CD14-positive monocyte (primary cell): ENCODE measurements around the gene TDP1. TPM values are rescaled to one million over a fixed set of nuclear protein-coding genes. Genes with fewer than 3 reads are reported as not detected.

Experiments
- DNase-seq, 3 donors: peaks; one replicate each; pipeline ENCODE4 v3.0.0-alpha.2; 2011 to 2022
- H2AFZ ChIP-seq: 2 replicates; pipeline ENCODE4 v1.6.0; 2012; ENCODE audit warnings: mild to moderate bottlenecking, low read depth, low read length, inconsistent platforms; ENCODE audit not compliant: insufficient read depth, poor library complexity, severe bottlenecking
- H3K27ac ChIP-seq, 2 donors: 1 replicate in 1 of 2; 2 replicates in 1 of 2; pipeline ENCODE4 v1.5.1; 2012 to 2013; ENCODE audit warnings: low read length in 2 of 2, control low read depth in 1 of 2, inconsistent platforms in 1 of 2, low read depth in 1 of 2, mild to moderate bottlenecking in 1 of 2
- H3K27me3 ChIP-seq, 2 donors: one replicate each; pipeline versions ENCODE4 v1.6.0 to v1.6.1; 2011 to 2013; ENCODE audit warnings: low read length in 2 of 2; ENCODE audit not compliant: control insufficient read depth in 2 of 2, insufficient read depth in 2 of 2
- H3K36me3 ChIP-seq, 2 donors: replicated peaks in 1 of 2; 1 replicate in 1 of 2; 2 replicates in 1 of 2; pipeline versions ENCODE4 v1.5.1 to v1.6.1; 2012 to 2013; ENCODE audit warnings: low read length in 2 of 2, control low read depth in 1 of 2, inconsistent platforms in 1 of 2, mild to moderate bottlenecking in 1 of 2; ENCODE audit not compliant: insufficient read depth in 2 of 2, control insufficient read depth in 1 of 2
- H3K4me1 ChIP-seq, 2 donors: 1 replicate in 1 of 2; 2 replicates in 1 of 2; pipeline versions ENCODE4 v1.5.1 to v1.6.1; 2012 to 2013; ENCODE audit warnings: low read length in 2 of 2, control low read depth in 1 of 2, inconsistent platforms in 1 of 2, mild to moderate bottlenecking in 1 of 2, moderate library complexity in 1 of 2; ENCODE audit not compliant: insufficient read depth in 2 of 2, control insufficient read depth in 1 of 2
- H3K4me2 ChIP-seq: replicated peaks from 2 replicates; pipeline ENCODE3; 2012; ENCODE audit warnings: low read length, moderate library complexity, mild to moderate bottlenecking; ENCODE audit not compliant: poor library complexity, severe bottlenecking; ENCODE audit errors: extremely low read depth
- H3K4me3 ChIP-seq, 3 experiments: fragments of 200-600 bp in 1 of 3; sonication (generic) in 1 of 3; replicated peaks in 1 of 3; 1 replicate in 2 of 3; 2 replicates in 1 of 3; pipeline ENCODE4 v1.5.1; 2011 to 2013; ENCODE audit warnings: low read length in 3 of 3, mild to moderate bottlenecking in 3 of 3, control low read depth in 2 of 3, low read depth in 2 of 3, inconsistent platforms in 1 of 3, moderate library complexity in 1 of 3
- H3K79me2 ChIP-seq: 2 replicates; pipeline ENCODE4 v1.6.0; 2012; ENCODE audit warnings: mild to moderate bottlenecking, control low read depth, inconsistent platforms, low read length, moderate library complexity; ENCODE audit not compliant: insufficient read depth
- H3K9ac ChIP-seq: 2 replicates; pipeline ENCODE4 v1.6.0; 2017; ENCODE audit warnings: low read length, mild to moderate bottlenecking; ENCODE audit not compliant: insufficient read depth, poor library complexity, severe bottlenecking
- H3K9me3 ChIP-seq, 2 donors: replicated peaks in 1 of 2; 1 replicate in 1 of 2; 2 replicates in 1 of 2; pipeline versions ENCODE4 v1.5.1 to v1.6.1; 2012 to 2013; ENCODE audit warnings: low read length in 2 of 2, control low read depth in 1 of 2; ENCODE audit not compliant: control insufficient read depth in 1 of 2, insufficient read depth in 1 of 2
- H4K20me1 ChIP-seq: 2 replicates; pipeline ENCODE4 v1.6.0; 2012; ENCODE audit warnings: mild to moderate bottlenecking, low read length, control low read depth, moderate library complexity; ENCODE audit not compliant: insufficient read depth
- H3K27ac Mint-ChIP-seq, 7 donors: one replicate each; pipeline ENCODE4 v1.8.0; 2020; ENCODE audit warnings: mild to moderate bottlenecking in 7 of 7, mixed read lengths in 7 of 7, moderate library complexity in 6 of 7, inconsistent platforms in 2 of 7
- H3K27me3 Mint-ChIP-seq, 3 donors: one replicate each; pipeline ENCODE4 v1.8.0; 2021 to 2022; ENCODE audit warnings: low read depth in 3 of 3, mild to moderate bottlenecking in 3 of 3, mixed read lengths in 3 of 3, moderate library complexity in 3 of 3, inconsistent platforms in 1 of 3
- H3K36me3 Mint-ChIP-seq, 2 donors: one replicate each; pipeline ENCODE4 v1.8.0; 2020; ENCODE audit warnings: mixed read lengths in 2 of 2, inconsistent platforms in 1 of 2, mild to moderate bottlenecking in 1 of 2
- H3K4me1 Mint-ChIP-seq: one replicate; pipeline ENCODE4 v1.8.0; 2020; ENCODE audit warnings: mild to moderate bottlenecking, mixed read lengths
- H3K4me3 Mint-ChIP-seq, 2 donors: one replicate each; pipeline ENCODE4 v1.8.0; 2020; ENCODE audit warnings: mild to moderate bottlenecking in 2 of 2, mixed read lengths in 2 of 2, moderate library complexity in 1 of 2
- H3K9me3 Mint-ChIP-seq, 7 donors: one replicate each; pipeline ENCODE4 v1.8.0; 2020 to 2022; ENCODE audit warnings: mixed read lengths in 7 of 7, mild to moderate bottlenecking in 6 of 7, moderate library complexity in 6 of 7, inconsistent platforms in 2 of 7
- WGBS: methylation state at CpG from one replicate; pipeline ENCODE4 v1.1.5; 2013; ENCODE audit warnings: missing lambda C conversion rate; ENCODE audit not compliant: insufficient coverage; 5-methylcytosine and 5-hydroxymethylcytosine counted together
- intact Hi-C, 2 donors: fragments of 100-400 bp; cut with micrococcal nuclease; formaldehyde crosslinking; loops; one replicate each; pipeline versions ENCODE4 v1.15.0 to v1.15.1; 2023
- polyA plus RNA-seq, 3 donors: library from polyadenylated mRNA; depleted of rRNA in 1 of 3; unstranded in 2 of 3; stranded (reverse) in 1 of 3; fragments of 300-500 nt in 2 of 3; fragments of >200 nt in 1 of 3; fragmentation: Illumina TruSeq in 2 of 3; gene quantifications; 1 replicate in 2 of 3; 2 replicates in 1 of 3; pipeline ENCODE4 v1.2.3, GENCODE V29; 2012 to 2021
- TF ChIP-seq, protein P1 (sequence below): fragments of 200-600 bp; IDR thresholded peaks from one replicate; pipeline ENCODE4 v1.8.0; 2022; ENCODE audit warnings: antibody characterized with exemption, mild to moderate bottlenecking

TDP1 gene
- polyA plus RNA-seq, 3 donors, result 9.2 to 13.4 (median 10.6) TPM

DNA sequence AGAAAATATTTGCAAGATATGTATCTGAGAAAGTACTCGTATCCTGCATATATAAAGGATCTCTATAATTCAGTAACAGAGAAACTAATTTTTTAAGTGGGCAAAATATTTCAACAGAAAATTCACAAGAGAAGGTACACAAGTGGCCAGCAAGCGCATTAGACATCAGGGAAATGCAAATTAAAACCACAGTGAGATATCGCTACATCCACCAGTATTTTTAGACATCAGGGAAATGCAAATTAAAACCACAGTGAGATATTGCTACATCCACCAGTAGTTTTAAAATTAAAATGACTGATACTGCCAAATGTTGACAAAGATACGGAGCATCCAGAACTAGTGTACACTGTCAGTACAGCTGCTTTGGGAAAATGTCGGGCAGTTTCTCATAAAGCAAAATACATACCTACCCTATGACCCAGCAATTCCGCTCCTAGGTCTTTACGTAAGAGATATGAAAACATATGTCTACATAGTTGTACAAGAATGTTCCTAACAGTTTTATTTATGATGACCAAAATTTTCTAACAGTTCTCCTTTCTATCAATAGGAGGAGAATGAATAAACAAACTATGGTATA, 103.2 kb downstream of the TDP1 start:
- no peak overlapping the region for H3K9ac ChIP-seq
- H3K9me3 ChIP-seq, result no peaks in the 10 kb centered on the region
- TF ChIP-seq, protein P1, sequence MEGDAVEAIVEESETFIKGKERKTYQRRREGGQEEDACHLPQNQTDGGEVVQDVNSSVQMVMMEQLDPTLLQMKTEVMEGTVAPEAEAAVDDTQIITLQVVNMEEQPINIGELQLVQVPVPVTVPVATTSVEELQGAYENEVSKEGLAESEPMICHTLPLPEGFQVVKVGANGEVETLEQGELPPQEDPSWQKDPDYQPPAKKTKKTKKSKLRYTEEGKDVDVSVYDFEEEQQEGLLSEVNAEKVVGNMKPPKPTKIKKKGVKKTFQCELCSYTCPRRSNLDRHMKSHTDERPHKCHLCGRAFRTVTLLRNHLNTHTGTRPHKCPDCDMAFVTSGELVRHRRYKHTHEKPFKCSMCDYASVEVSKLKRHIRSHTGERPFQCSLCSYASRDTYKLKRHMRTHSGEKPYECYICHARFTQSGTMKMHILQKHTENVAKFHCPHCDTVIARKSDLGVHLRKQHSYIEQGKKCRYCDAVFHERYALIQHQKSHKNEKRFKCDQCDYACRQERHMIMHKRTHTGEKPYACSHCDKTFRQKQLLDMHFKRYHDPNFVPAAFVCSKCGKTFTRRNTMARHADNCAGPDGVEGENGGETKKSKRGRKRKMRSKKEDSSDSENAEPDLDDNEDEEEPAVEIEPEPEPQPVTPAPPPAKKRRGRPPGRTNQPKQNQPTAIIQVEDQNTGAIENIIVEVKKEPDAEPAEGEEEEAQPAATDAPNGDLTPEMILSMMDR, result no peak
- H2AFZ ChIP-seq, result no peak overlapping the region
- Mint-ChIP-seq H3K36me3 (peaks cover 7 to 9% of the 10 kb centered on the region in 2 donors), H3K9me3 (peaks cover 0 to 9% (median 8%) of the 10 kb centered on the region in 7 donors), H3K27me3 (peaks cover 52 to 72% (median 59%) of the 10 kb centered on the region in 3 donors), H3K4me1 (peaks cover 37% of the 10 kb centered on the region), H3K27ac (no peak overlapping the region), H3K4me3 (peak overlapping the region in 1 of 2 donors; percentile 97)
- H3K79me2 ChIP-seq, result peaks cover 7% of the 10 kb centered on the region
- no peak overlapping the region for H3K4me3 ChIP-seq
- DNase-seq, result no peak
- peaks cover 5% of the 10 kb centered on the region for H4K20me1 ChIP-seq
- intact Hi-C loops, result no loop called here
- no peak overlapping the region for H3K4me2 ChIP-seq
- no peaks in the 10 kb centered on the region for H3K36me3 ChIP-seq
- no peak overlapping the region for H3K27ac ChIP-seq
- peaks cover 46 to 62% of the 10 kb centered on the region in 2 donors for H3K27me3 ChIP-seq
- WGBS, result 0% methylated on average over 1 of the region's 7 CpGs
- H3K4me1 ChIP-seq, result peaks cover 31 to 51% of the 10 kb centered on the region in 2 donors

DNA sequence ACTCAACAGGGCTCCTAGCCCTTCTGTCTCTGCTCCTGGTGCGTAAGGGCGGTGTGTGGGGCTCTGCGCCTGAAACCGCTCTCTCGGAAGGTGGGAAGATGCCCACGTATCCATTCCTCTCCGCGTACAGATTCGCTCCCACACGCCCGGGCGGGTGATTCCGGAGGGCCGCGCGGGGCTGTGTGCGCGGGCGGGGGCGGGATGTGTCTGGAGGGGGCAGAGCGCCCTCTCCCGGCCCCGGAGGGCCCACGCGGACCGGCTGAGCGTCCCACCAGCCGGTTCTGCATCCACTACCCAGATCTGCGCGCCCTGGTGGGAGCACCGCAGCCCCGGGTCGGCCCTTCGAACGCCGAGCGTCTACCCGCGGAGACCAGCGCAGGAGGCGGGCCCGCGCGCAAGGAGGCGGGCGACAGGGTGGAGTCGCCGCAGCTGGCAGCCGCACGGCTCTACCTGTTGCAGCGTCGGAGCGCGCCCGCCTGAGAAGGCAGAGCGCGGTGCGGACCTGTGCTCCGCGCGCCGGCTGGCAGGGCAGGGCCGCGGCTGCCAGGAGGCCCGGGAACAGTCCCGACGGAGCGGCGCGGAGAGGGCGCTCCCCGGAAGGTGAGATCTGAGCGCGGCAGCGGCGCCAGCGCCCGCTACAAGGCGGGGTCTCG, 104.7 kb downstream of the TDP1 start:
- WGBS, result under 1% methylated on average over 74 of the region's 80 CpGs
- Mint-ChIP-seq H3K4me1 (peaks cover 48% of the 10 kb centered on the region), H3K4me3 (peak overlapping the region; percentile 96 to 97), H3K27me3 (peaks cover 47 to 73% (median 65%) of the 10 kb centered on the region in 3 donors), H3K27ac (no peak overlapping the region), H3K9me3 (peaks cover 0 to 11% (median 8%) of the 10 kb centered on the region in 7 donors), H3K36me3 (peaks cover 15 to 20% of the 10 kb centered on the region in 2 donors)
- intact Hi-C loops, result loop anchor here in 1 of 2 donors (10.0 kb wide), 1 partner anchor 106 kb away; the partner anchor contains the start of genes EFCAB11 and TDP1
- TF ChIP-seq, protein P1, result peak; percentile 69
- H3K79me2 ChIP-seq, result peaks cover 13% of the 10 kb centered on the region
- H3K27ac ChIP-seq, result no peak overlapping the region
- peaks cover 36 to 58% of the 10 kb centered on the region in 2 donors for H3K4me1 ChIP-seq
- no peaks in the 10 kb centered on the region for H3K36me3 ChIP-seq
- peak overlapping the region; percentile 22 for H3K9ac ChIP-seq
- H3K4me3 ChIP-seq, result peak overlapping the region; percentile 43 to 84 (median 48)
- H2AFZ ChIP-seq, result peak overlapping the region; percentile 87
- peaks cover 37 to 60% of the 10 kb centered on the region in 2 donors for H3K27me3 ChIP-seq
- H3K9me3 ChIP-seq, result no peaks in the 10 kb centered on the region
- peak; percentile 19 to 44 (median 31) for DNase-seq
- peaks cover 8% of the 10 kb centered on the region for H4K20me1 ChIP-seq
- peak overlapping the region; percentile 88 for H3K4me2 ChIP-seq
